HG03575 (cell line): ENCODE results near the gene ZBTB8OS.

ENCODE experiments used
- ATAC-seq: cut with Tn5 transposase; IDR thresholded peaks from one replicate; pipeline ENCODE4 v1.9.1; 2021; ENCODE audit not compliant: unreplicated experiment, insufficient number of reproducible peaks, low FRiP score; ENCODE audit errors: extremely low read depth

The ZBTB8OS gene

GRCh38 chr1:32618673-32619221, 31.6 kb downstream of the ZBTB8OS start:
- ATAC-seq: no peak

GRCh38 chr1:32613472-32613871, 36.9 kb downstream of the ZBTB8OS start:
- no peak for ATAC-seq

GRCh38 chr1:32612189-32612881, 38.0 kb downstream of the ZBTB8OS start:
- ATAC-seq: no peak

DNA sequence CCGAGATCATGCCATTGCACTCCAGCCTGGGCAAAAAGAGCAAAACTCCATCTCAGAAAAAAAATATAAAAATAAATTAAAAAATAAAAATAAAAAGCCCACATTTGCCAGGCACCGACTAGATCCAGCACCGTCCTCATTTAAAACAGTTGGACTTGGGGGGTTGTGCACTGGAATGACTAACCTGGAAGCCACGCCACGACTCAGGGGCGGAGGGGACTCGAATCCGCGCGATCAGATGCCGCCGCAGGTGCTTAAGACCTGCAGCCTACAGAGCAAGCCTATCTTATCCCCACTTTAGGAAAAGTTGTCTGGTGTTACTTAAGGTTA, 38.5 kb downstream of the ZBTB8OS start:
- ATAC-seq: no peak

GRCh38 chr1:32609180-32609579, 41.2 kb downstream of the ZBTB8OS start:
- ATAC-seq: no peak

- ATAC-seq: no peak
Observed at GRCh38 chr1:32606565-32607371, 43.6 kb downstream of the ZBTB8OS start.

DNA sequence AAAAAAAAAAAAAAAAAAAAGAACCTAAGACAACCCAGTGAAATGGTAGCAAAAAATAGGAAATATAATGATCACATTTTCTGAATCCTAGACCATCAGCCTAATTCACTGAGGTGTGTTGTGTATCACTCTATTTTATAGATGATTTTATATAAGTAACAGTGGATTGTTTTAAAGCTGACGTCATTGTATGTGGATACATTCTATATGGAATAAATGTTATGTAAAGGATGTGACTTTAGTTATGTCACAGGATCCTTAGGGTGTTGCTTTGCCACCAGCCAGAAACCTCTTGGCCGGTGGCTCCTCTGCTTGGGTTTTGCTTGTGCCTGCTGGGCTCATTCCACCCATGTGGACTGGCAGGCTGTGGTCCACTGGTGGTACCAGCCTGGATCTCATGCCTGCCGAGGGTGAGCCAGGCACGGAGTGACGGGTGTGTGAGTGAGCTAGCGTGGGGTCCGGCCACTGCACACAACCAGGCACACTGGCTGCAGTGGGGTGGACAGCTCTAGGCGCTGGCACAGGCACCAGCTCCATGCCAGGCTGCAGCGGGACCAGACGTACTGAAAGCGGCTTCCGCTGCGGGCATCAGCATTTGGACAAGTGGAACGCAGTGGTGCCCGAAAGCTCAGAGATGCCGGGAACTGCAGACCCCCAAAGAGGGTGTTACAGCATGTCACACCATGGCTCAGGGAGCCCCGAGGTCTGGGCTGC, 44.5 kb downstream of the ZBTB8OS start:
- no peak for ATAC-seq

DNA sequence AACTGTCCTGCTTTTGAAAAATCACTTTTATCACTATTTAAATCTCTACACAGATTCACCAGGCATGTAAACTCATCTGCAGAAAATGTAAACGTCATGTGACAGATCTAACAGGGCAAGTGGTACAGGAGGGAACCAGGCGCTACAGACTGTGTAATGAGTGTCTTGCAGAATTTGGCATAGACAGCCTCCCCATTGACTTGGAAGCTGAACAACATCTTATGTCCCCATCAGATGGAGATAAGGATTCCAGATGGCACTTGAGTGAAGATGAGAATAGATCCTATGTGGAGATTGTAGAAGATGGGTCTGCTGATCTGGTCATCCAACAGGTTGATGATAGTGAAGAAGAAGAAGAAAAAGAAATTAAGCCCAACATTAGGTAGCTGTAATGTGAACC, 50.3 kb downstream of the ZBTB8OS start:
- ATAC-seq: no peak

DNA sequence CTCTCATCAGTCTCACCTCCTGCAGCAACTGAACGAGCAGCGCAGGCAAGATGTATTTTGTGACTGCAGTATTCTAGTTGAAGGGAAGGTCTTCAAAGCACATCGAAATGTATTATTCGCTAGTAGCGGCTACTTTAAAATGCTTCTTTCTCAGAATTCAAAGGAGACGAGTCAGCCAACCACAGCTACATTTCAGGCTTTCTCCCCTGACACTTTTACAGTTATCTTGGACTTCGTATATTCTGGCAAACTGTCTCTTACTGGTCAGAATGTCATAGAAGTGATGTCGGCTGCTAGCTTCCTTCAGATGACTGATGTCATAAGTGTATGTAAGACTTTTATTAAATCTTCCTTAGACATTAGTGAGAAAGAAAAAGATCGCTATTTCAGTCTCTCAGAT, 57.4 kb downstream of the ZBTB8OS start:
- ATAC-seq: no peak

- ATAC-seq: no peak
Observed at GRCh38 chr1:32580348-32581017, 69.9 kb downstream of the ZBTB8OS start.
